Lung microvascular endothelial cell (primary cell): ENCODE data around the gene DCUN1D2. TPM values are rescaled to one million over a fixed set of nuclear protein-coding genes. Genes with fewer than 3 reads are reported as not detected.
A peak's percentile ranks its signal among the peaks of the same experiment; 100 is the strongest.

Experiments
- DNase-seq, 2 donors: peaks; one replicate each; pipeline versions ENCODE4 v3.0.0 to v3.0.0-alpha.2; 2010; ENCODE audit warnings: low read depth in 2 of 2
- total RNA-seq: library from RNA; depleted of rRNA; stranded (reverse); fragments of >200 nt; gene quantifications from 2 replicates; pipeline ENCODE4 v1.2.1, GENCODE V29; 2014

Gene DCUN1D2
- total RNA-seq, 1 donor from 2014 or later = 6.2 TPM

- no peak for DNase-seq
These were observed 30.1 kb upstream of the DCUN1D2 start for GRCh38 chr13:113520571-113520970.

GRCh38 chr13:113519556-113519955 lies 29.0 kb upstream of the DCUN1D2 start:
- DNase-seq = no peak

DNA sequence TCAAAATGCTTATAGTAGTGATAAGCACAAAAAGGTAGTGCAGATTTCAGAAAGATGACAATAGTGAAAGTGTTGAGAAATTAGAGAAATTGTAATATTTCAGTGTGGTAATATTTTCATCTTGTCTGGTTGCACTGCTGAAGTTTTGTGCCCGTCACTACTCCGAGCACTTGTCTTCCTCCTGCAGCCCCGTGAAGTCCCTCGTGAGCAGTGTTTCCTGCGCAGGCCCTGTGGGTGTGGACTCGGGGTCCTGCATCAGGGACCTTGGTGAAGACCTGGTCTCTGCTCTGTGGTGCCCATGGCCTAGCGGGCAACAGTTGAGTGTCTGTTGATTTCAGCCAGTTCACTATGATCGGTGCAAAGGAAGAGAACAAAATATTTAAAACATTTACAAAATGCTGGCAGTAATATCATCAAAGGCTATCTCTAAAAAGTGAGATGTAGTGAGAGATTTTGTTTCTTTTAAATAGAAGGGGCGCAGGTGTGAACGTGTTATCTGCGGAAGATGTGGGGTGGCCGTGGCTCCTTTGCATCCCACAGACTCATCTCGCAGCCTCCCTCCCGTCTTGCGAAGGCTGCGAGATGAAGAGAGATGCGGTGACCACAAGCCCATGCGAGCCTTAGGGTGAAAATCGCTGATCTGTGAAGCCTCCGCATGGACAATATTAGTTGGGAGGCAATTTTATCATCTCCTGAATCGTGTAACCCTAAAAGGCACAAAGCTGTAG lies 27.7 kb upstream of the DCUN1D2 start:
- DNase-seq = no peak

- DNase-seq = no peak
These were observed 24.3 kb upstream of the DCUN1D2 start for GRCh38 chr13:113514847-113515246.

- no peak for DNase-seq
These were observed 23.2 kb upstream of the DCUN1D2 start for GRCh38 chr13:113513761-113514160.

DNA sequence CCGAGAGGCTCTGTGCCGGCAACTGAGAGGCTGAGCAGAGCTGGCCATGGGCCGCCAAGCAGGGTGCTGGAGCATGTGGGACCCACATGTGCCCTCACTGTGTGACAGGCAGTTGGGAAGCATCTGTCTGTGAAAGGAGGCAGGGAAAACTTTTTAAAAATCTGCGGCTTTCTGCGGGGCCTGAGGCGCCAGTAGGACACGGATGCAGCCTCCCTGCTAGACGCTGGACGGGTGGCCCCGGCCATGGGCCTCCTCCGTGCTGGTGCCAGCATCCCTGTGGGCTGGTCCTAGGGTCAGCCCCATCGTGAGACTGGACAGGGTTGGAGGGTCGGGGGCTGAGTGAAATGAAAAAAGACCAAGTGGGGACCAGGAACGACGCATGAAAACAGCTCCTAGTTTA lies 20.9 kb upstream of the DCUN1D2 start:
- DNase-seq = no peak

DNA sequence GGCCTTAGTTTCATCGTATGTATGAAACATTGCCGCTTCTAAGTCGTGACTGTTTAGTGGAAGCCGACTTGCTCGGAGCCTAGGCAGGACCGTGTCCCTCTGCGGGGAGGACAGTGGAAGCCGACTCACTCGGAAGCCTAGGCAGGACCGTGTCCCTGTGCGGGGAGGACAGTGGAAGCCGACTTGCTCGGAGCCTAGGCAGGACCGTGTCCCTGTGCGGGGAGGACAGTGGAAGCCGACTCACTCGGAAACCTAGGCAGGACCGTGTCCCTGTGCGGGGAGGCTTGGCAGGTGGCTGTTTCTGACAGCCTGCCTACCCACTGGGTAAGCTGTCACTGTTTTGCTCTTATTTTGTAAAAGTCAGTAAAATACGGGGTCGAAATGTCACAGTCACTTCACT lies 20.4 kb upstream of the DCUN1D2 start:
- DNase-seq = no peak

- DNase-seq = no peak
These were observed 19.5 kb upstream of the DCUN1D2 start for GRCh38 chr13:113509989-113510388.

DNA sequence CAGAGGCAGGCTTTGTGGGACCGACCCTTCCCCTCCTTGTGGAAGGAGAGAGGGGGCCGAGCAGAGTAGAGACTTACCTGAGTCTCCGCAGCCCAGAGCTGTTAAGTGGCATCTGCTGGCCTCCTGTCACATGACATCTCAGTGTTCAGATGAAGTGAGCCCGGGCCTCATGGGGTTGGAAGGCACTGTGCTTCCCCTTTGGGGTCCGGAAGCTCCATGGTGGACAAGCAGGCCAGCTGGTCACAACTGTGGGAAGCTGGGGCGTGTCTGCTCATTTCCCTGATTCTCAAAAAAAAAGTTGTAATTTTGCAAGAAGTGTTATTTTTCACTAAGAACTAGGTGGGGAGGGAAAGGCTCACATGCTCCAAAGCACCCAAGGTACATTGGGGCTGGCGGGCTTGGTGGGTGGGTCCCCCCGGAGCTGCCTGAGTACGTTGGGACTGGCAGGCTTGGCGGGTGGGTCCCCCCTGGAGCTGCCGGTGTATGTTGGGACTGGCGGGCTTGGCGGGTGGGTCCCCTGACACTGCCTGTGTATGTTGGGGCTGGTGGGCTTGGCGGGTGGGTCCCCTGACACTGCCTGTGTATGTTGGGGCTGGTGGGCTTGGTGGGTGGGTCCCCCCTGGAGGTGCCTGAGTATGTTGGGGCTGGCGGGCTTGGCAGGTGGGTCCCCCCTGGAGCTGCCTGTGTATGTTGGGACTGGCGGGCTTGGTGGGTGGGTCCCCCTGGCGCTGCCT lies 18.2 kb upstream of the DCUN1D2 start:
- DNase-seq = no peak

- DNase-seq = no peak
These were observed 17.2 kb upstream of the DCUN1D2 start for GRCh38 chr13:113507505-113508345.

GRCh38 chr13:113506871-113507388 lies 16.4 kb upstream of the DCUN1D2 start:
- DNase-seq = no peak

DNA sequence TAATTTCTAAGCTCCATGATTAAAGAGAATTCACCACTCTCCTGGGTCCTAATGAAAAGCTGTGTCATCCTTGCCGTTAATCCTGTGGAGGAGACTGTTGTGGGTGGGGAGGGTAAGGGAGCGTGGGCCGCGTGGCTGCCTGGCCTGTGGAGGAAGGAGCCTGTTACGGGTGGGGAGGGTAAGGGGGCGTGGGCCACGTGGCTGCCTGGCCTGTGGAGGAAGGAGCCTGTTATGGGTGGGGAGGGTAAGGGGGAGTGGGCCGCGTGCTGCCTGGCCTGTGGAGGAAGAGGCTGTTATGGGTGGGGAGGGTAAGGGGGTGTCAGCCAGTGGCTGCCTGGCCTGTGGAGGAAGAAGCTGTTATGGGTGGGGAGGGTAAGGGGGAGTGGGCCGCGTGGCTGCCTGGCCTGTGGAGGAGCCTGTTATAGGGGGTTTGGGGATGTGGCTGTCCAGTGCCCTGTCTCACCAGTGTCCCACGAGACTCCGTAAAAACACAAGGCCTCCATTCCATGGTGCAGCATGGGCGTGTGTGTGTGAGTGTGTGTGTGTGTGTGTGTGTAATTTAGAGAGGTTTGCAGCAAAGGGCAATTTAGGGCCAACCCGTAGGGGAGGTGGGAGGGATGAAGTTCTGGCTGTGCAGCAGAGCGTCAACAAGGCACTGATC lies 15.6 kb upstream of the DCUN1D2 start:
- DNase-seq = no peak

- DNase-seq = no peak
These were observed 12.2 kb upstream of the DCUN1D2 start for GRCh38 chr13:113502686-113503085.

DNA sequence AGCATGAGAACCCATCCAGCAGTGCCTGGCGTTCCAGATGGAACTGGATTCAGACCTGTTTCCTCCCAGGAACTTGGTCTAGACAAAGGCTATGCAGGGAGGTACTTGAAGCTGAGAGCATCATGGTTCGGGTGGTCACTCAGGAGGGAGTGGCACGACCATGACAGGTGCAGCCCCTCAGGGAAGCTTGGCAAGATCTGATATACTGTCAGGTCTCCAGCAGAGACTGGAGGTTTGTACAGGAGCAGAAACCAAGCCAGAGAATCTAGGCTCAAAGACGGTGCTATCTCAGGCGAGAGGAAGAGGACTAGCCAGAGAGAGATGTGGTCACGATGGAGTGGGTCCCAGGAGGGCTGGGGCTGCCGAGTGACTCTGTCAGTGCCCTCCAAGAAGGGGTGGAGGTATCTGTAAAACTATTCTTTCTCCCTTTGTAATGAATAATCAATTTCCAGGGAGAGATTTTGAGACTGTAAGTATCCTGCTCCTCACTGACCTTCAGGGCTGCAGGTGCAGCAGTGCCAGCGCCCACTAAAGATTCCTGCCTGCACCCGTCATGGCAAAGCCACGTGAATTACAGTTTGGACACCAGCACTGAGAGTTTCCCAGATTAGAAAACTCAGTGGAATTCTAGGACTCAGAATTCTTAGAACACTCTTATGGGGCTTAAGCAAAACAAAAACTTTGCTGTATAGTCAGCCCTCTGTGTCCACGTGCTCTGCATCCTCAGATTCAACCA lies 10.2 kb upstream of the DCUN1D2 start:
- no peak for DNase-seq

DNA sequence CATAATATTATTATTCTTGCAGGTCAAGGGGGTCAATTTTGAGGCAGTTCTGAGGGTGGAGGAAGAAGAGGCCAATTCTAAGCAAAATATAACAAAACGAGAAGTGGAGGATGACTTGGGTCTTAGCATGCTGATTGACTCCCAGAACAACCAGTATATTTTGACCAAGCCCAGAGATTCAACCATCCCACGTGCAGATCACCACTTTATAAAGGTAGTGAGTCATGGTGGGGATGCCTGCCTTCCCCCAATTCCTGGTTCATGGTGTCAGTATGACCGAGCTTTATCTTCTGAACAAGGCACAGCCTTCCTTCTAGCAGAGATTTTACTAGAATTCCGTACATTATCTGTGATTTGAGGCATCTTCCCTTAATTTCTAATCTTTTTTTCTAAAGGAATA lies 9.4 kb upstream of the DCUN1D2 start:
- peak in 1 of 2 donors; percentile 41 for DNase-seq

DNA sequence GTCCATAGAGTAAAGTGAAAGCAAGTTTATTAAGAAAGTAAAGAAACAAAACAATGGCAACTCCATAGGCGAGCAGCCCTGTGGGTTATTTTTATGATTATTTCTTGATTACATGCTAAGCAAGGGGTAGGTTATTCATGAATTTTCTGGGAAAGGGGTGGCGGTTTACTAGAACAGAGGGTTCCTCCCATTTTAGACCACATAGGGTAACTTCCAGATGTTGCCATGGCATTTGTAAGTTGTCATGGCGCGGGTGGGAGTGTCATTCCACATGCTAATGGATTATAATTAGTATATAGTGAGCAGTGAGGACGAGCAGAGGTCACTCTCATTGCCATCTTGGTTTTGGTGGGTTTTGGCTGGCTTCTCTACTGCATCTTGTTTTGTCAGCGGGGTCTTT lies 8.4 kb upstream of the DCUN1D2 start:
- no peak for DNase-seq

- DNase-seq = no peak
These were observed 6.7 kb upstream of the DCUN1D2 start for GRCh38 chr13:113497217-113497616.

GRCh38 chr13:113495494-113496210 lies 5.1 kb upstream of the DCUN1D2 start:
- DNase-seq = peak in 1 of 2 donors; percentile 35

GRCh38 chr13:113493315-113493951 lies 2.9 kb upstream of the DCUN1D2 start:
- peak; percentile 82 to 94 for DNase-seq

- DNase-seq = no peak
These were observed 1.5 kb upstream of the DCUN1D2 start for GRCh38 chr13:113491982-113492381.
